OCI-LY3 (cell line): ENCODE data around the gene TENM4.

Experiments
- H2AFZ ChIP-seq: fragments of 200-600, 300-600 bp; shearing (Covaris generic); 2 replicates; pipeline ENCODE4 v1.6.0; 2014; ENCODE audit warnings: antibody characterized with exemption, low read depth, low read length
- H3K27ac ChIP-seq: fragments of 200-600, 300-600 bp; sonication (generic); 2 replicates; pipeline ENCODE4 v1.5.1; 2014; ENCODE audit warnings: mild to moderate bottlenecking, low read length, moderate library complexity, mixed read lengths
- H3K27me3 ChIP-seq: fragments of 200-600, 300-600 bp; sonication (generic); 2 replicates; pipeline ENCODE4 v1.6.1; 2014; ENCODE audit warnings: low read depth, low read length, mixed read lengths
- H3K36me3 ChIP-seq: fragments of 200-600, 300-600 bp; sonication (generic); replicated peaks from 2 replicates; pipeline ENCODE3; 2014; ENCODE audit warnings: low read depth, low read length, mixed read lengths
- H3K4me1 ChIP-seq: fragments of 300-600, 200-600 bp; sonication (generic); 2 replicates; pipeline ENCODE4 v1.6.1; 2014; ENCODE audit warnings: low read length, mixed read lengths
- H3K4me2 ChIP-seq: fragments of 200-600, 300-600 bp; sonication (generic); 2 replicates; pipeline ENCODE4 v1.6.1; 2014; ENCODE audit warnings: low read length, mixed read lengths
- H3K4me3 ChIP-seq: fragments of 300-600, 200-600 bp; sonication (generic); 2 replicates; pipeline ENCODE4 v1.5.1; 2014; ENCODE audit warnings: antibody characterized with exemption, mild to moderate bottlenecking, low read length, moderate library complexity
- H3K79me2 ChIP-seq: fragments of 300-600, 200-600 bp; shearing (Covaris generic); 2 replicates; pipeline ENCODE4 v1.6.1; 2014; ENCODE audit warnings: mild to moderate bottlenecking, low read length, mixed read lengths
- H3K9ac ChIP-seq: fragments of 300-600, 200-600 bp; shearing (Covaris generic); 2 replicates; pipeline ENCODE4 v1.6.0; 2014; ENCODE audit warnings: mild to moderate bottlenecking, low read length, moderate library complexity
- H3K9me3 ChIP-seq: fragments of 200-600, 300-600 bp; shearing (Covaris generic); 2 replicates; pipeline ENCODE4 v1.6.1; 2014; ENCODE audit warnings: low read length, mixed read lengths; ENCODE audit not compliant: insufficient read depth
- H4K20me1 ChIP-seq: fragments of 200-600, 300-600 bp; sonication (generic); 2 replicates; pipeline ENCODE4 v1.6.1; 2016; ENCODE audit warnings: low read length, mixed read lengths; ENCODE audit not compliant: insufficient read depth
- EZH2phosphoT487 ChIP-seq: fragments of 200-600 bp; shearing (Covaris generic); IDR thresholded peaks from 2 replicates; pipeline ENCODE4 v1.6.1; 2018; ENCODE audit warnings: antibody characterized with exemption, mixed run types, low read depth
- TF ChIP-seq, protein P1 (sequence below): fragments of 200-600, 300-600 bp; sonication (generic); IDR thresholded peaks from 2 replicates; pipeline ENCODE4 v1.5.1; 2014; ENCODE audit warnings: antibody characterized with exemption, low read length, low read depth

Gene TENM4

DNA sequence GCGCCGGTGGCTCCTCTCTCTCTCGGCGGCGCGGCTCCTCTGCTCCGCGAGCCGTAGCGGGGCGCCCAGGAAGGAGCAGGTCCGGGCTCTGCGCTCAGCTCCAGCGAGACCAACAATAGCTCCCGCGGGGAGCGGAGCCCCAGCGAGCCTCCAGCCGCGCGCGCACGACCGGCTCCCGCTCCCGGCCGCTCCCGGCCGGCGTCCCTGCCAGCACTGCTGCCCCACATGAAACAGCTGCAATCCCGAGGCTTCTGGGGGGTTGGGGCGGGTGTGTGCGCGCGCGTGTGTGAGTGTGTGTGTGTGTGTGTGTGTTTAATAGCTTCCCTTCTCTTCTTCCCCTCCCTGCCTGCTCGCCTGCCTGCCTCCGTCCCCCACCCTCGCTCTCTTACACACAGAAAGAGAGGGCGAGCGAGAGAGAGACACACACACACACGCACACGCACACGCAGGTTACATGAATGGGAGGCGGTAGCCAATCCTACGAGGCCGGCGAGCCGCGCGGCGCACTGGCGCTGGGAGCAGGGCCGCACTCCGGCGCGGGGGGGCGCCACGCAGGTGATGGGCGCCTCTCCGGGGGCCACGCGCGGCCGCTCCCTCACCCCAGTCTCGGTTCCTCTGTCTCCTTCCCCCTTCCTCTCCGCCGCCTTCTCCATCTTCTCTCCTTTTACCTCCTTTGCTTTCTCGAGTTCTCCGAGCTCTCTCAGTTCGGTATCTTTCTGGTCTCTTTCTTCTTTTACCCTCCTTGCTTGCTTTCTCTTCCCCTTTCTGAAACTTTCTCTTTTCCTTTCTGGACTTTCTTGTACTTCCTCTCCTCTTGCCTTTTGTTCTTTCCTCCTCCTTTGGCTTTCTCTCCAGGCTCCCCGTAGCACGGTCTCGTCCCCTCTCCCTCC, at the start of gene TENM4:
Gene TENM4 (minus strand): TSS at position 460 of the 890 bp plus-strand sequence. CDS start 371,086 bp downstream, outside the sequence.
- peak within 1 kb of the TSS; percentile 97 for H3K4me2 ChIP-seq
- H2AFZ ChIP-seq: peak within 1 kb of the TSS; percentile 67
- H3K9ac ChIP-seq: peak within 1 kb of the TSS; percentile 78
- H3K27me3 ChIP-seq: 0 out of 2 replicates have a peak, but pooled peaks cover 5% of the 10 kb centered on the region
- peaks cover 26% of the 10 kb centered on the region for H4K20me1 ChIP-seq
- H3K4me1 ChIP-seq: peaks cover 32% of the 10 kb centered on the region
- TF ChIP-seq, protein P1, sequence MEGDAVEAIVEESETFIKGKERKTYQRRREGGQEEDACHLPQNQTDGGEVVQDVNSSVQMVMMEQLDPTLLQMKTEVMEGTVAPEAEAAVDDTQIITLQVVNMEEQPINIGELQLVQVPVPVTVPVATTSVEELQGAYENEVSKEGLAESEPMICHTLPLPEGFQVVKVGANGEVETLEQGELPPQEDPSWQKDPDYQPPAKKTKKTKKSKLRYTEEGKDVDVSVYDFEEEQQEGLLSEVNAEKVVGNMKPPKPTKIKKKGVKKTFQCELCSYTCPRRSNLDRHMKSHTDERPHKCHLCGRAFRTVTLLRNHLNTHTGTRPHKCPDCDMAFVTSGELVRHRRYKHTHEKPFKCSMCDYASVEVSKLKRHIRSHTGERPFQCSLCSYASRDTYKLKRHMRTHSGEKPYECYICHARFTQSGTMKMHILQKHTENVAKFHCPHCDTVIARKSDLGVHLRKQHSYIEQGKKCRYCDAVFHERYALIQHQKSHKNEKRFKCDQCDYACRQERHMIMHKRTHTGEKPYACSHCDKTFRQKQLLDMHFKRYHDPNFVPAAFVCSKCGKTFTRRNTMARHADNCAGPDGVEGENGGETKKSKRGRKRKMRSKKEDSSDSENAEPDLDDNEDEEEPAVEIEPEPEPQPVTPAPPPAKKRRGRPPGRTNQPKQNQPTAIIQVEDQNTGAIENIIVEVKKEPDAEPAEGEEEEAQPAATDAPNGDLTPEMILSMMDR: peak; percentile 70
- no peak for TF ChIP-seq EZH2phosphoT487
- H3K9me3 ChIP-seq: no peaks in the 10 kb centered on the region
- peaks cover 4% of the 10 kb centered on the region for H3K36me3 ChIP-seq
- H3K27ac ChIP-seq: peak within 1 kb of the TSS; percentile 82
- H3K4me3 ChIP-seq: peak within 1 kb of the TSS; percentile 80
- H3K79me2 ChIP-seq: peaks cover 47% of the 10 kb centered on the region

DNA sequence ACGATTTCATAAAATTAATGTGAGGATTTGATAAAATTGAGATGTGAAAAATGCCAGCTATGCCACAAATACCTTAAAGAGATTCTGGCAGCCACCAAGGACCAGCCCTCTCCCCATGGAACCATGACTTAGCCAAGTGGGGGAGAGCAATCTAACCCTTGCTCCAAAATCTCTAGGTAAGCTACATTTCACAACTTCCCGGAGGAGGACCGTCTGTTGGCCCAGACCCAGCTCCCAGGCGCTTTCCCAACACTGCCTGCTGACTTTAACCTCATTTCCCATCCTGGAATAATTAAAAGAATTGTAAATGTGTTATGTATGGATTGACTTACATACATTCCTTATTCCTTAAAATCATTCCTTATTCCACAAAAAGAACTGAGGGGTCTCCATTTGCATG, 47.5 kb upstream of the TENM4 start:
- Histone ChIP-seq H3K4me1 (peaks cover 45% of the 10 kb centered on the region), H3K27ac (no peak overlapping the region), H2AFZ (no peak overlapping the region), H4K20me1 (no peaks in the 10 kb centered on the region), H3K79me2 (no peaks in the 10 kb centered on the region), H3K27me3 (peaks cover 13% of the 10 kb centered on the region), H3K36me3 (no peaks in the 10 kb centered on the region), H3K4me2 (no peak overlapping the region), H3K9ac (no peak overlapping the region), H3K9me3 (no peaks in the 10 kb centered on the region), H3K4me3 (no peak overlapping the region)
- no peak for TF ChIP-seq EZH2phosphoT487
- TF ChIP-seq, protein P1: no peak

DNA sequence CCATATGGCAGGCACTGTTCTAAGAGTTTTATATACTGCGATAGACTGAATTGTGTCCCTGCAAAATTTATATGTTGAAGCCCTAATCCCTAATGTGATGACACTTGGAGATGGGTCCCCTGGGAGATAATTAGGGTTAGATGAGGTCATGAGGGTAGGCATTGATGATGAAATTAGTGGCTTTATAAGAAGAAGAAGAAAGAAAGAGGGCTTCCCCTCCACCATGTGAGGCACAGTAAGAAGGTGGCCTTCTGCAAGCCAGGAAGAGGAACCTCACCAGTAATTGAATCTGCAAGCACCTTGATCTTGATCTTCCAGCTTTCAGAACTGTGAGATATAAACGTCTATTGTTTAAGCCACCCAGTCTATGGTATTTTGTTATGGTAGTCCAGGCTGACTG, 46.6 kb upstream of the TENM4 start:
- Histone ChIP-seq H3K27me3 (peaks cover 7% of the 10 kb centered on the region; the same call in 1 of the 2 replicates), H3K4me1 (peaks cover 51% of the 10 kb centered on the region), H3K9ac (no peak overlapping the region), H3K36me3 (no peaks in the 10 kb centered on the region), H4K20me1 (no peaks in the 10 kb centered on the region), H3K4me3 (no peak overlapping the region), H2AFZ (no peak overlapping the region), H3K9me3 (no peaks in the 10 kb centered on the region), H3K27ac (no peak overlapping the region), H3K4me2 (peak overlapping the region; percentile 11; the same call in 1 of the 2 replicates), H3K79me2 (no peaks in the 10 kb centered on the region)
- TF ChIP-seq EZH2phosphoT487: no peak
- TF ChIP-seq, protein P1: no peak

DNA sequence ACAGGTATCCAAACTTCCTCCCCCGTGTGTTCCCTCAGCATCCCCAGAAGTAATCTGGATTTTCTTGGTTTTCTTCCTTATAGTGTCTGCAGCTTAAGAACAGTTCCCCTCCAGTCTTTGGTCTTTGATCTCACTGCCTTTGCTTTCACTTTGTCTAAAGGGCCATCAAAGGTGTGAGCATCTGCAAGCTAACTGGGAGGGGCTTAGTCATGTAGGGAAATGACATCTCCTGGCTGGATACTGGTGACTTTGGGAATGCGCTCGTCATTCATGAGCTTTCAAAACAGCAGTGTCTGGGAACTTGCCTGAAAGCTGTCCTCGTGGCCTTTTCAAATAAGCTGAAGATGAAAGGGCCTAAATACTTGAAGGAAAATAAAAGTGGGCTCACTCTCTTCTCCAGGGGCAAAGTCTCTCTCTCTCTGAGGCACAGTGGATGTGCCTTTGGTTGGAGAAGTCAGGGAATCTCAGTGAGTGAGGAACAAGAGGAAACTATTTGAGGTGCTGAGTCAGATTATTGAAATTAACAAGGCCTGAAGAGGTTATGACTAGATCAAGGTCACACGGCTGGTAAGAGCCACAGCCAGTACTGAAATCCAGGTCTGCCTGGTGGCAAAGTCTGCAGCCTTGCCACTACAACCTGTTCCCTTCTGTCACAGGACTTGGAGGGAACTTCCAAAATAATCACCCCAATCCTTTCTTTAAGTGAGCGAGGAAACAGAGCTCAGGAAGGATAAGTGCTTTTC, 45.6 kb upstream of the TENM4 start:
- Histone ChIP-seq H3K79me2 (no peaks in the 10 kb centered on the region), H3K27me3 (peaks cover 6% of the 10 kb centered on the region; the same call in 1 of the 2 replicates), H3K9ac (no peak overlapping the region), H3K4me3 (no peak overlapping the region), H3K9me3 (no peaks in the 10 kb centered on the region), H4K20me1 (no peaks in the 10 kb centered on the region), H3K4me2 (peak overlapping the region; percentile 43), H3K4me1 (peaks cover 61% of the 10 kb centered on the region), H2AFZ (0 out of 2 replicates have a peak overlapping the region, but pooled peaks have one; percentile 1), H3K27ac (no peak overlapping the region), H3K36me3 (no peaks in the 10 kb centered on the region)
- TF ChIP-seq, protein P1: no peak
- no peak for TF ChIP-seq EZH2phosphoT487
